ENCODE data around the gene FAM219A. TPM values are rescaled to one million over a fixed set of nuclear protein-coding genes. Genes with fewer than 3 reads are reported as not detected.
A peak's percentile ranks its signal among the peaks of the same experiment; 100 is the strongest.

The FAM219A gene
- total RNA-seq, 1 experiment from 2014 or later = 3.7 TPM

DNA sequence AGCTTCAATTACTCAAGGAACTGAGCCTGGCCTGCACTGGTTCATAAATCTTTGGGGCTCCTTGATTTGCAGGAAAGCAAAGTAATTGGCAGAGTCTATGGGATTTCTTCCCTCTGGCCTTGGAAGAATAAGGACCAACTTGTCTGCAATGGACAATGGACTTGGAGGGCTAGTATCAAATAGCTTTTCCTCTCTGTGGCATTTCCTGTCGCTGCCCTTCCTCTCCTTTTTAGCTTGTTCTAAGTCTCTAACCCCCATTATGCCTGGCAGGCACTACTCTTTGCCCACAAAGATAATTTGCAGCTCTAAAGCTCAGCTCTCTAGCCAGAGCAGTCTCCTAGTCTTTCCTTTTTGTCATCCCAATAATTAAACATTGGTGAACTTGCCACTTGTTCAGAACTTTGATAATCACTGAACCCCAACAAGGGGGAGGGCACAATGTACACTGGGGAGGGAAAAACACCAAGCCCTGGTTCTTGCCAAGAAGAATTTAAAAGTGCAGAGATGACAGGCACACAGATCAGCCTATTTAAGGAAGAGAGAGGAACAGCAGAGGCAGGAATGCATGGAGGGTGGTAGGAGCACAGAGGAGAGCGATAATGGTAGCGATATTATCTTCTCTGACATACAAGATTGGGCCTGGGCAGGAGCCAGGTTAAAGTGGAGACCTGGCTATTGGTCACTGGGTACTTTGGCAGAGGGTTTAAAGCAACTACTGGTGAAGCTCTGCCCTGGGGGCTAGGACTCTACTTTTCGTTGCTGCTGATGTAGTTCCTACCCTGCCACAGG lies 38.5 kb downstream of the FAM219A start:
- Histone ChIP-seq H3K4me1 (ENCODE audit: low read length) (no peaks in the 10 kb centered on the region), H4K20me1 (ENCODE audit: insufficient read depth, low read depth, low read length) (peaks cover 16% of the 10 kb centered on the region; the same call in 1 of the 2 replicates), H3K9ac (ENCODE audit: low read length) (no peak overlapping the region), H2AFZ (ENCODE audit: low read length) (no peak overlapping the region), H3K4me3 (ENCODE audit: low read length) (no peak overlapping the region), H3K27ac (ENCODE audit: low read length) (no peak overlapping the region), H3K9me2 (replicated peaks; ENCODE audit: insufficient read depth, low read length) (no peaks in the 10 kb centered on the region), H3K79me2 (ENCODE audit: low read length) (no peaks in the 10 kb centered on the region), H3K4me2 (ENCODE audit: low read depth, low read length, poor library complexity, severe bottlenecking) (no peak overlapping the region), H3K27me3 (ENCODE audit: low read length) (no peaks in the 10 kb centered on the region), H3K36me3 (ENCODE audit: insufficient read depth, low read length) (no peaks in the 10 kb centered on the region), H3K9me3 (ENCODE audit: low read length) (no peaks in the 10 kb centered on the region)
- no peak for DNase-seq

DNA sequence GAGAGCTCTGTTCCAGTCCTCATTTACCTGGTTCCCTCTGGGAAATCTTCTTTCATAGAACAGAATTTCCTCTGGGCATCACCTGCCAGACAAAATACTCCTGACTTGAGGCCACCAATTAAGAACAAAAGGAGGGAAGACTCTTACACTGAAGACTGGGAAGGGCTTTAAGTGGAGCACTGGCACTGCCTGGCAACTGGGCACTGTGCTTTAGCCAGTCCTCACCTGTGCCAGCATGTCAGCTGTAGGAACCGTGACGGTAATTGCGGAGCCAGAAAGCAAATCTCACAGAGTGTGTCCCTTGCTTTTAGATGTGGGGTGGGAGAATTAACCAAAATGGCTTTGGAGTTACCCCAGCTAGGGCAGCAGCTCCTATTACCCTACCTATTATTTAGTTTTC lies 40.6 kb downstream of the FAM219A start:
- Histone ChIP-seq H3K36me3 (ENCODE audit: insufficient read depth, low read length) (no peaks in the 10 kb centered on the region), H2AFZ (ENCODE audit: low read length) (no peak overlapping the region), H3K9ac (ENCODE audit: low read length) (no peak overlapping the region), H3K9me2 (replicated peaks; ENCODE audit: insufficient read depth, low read length) (no peaks in the 10 kb centered on the region), H4K20me1 (ENCODE audit: insufficient read depth, low read depth, low read length) (peaks cover 20% of the 10 kb centered on the region), H3K4me2 (ENCODE audit: low read depth, low read length, poor library complexity, severe bottlenecking) (no peak overlapping the region), H3K4me3 (ENCODE audit: low read length) (no peak overlapping the region), H3K27me3 (ENCODE audit: low read length) (no peaks in the 10 kb centered on the region), H3K79me2 (ENCODE audit: low read length) (no peaks in the 10 kb centered on the region), H3K9me3 (ENCODE audit: low read length) (no peaks in the 10 kb centered on the region), H3K27ac (ENCODE audit: low read length) (no peak overlapping the region), H3K4me1 (ENCODE audit: low read length) (no peaks in the 10 kb centered on the region)
- DNase-seq = no peak

DNA sequence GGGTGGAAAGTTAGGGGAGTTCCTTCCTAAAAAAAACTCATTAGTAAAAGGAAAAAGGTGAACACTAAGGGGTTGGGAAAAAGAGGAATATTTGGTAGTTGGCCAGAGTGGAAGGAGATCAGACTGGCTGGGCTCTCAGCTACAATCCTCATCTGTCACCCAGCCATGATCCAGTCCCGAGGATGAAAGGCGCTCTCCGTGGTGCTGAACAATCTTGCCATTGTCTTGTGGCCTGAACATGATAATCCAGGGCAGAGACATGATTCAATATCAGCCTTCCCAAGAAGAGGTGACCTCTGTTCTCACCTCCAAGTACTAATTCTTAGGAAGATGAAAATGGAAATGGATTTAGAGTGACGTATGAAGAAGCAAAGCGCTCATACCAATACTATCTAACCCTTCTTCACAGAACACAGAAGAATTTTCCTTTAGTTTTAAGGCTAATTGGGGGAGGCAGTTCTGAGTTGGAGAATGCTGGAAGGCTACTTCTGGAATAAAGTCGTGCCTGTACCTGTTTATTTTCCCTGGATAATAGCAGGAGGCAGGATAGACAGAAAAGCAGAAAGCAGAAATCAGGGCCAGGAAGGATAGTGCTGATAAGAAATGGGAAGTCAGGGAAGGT lies 45.0 kb downstream of the FAM219A start:
- no peak overlapping the region for H3K9ac ChIP-seq (ENCODE audit: low read length)
- DNase-seq = peak; percentile 80
- no peaks in the 10 kb centered on the region for H3K36me3 ChIP-seq (ENCODE audit: insufficient read depth, low read length)
- H3K27ac ChIP-seq (ENCODE audit: low read length) = no peak overlapping the region
- H3K79me2 ChIP-seq (ENCODE audit: low read length) = no peaks in the 10 kb centered on the region
- H3K9me3 ChIP-seq (ENCODE audit: low read length) = no peaks in the 10 kb centered on the region
- no peak overlapping the region for H3K4me3 ChIP-seq (ENCODE audit: low read length)
- H4K20me1 ChIP-seq (ENCODE audit: insufficient read depth, low read depth, low read length) = peaks cover 23% of the 10 kb centered on the region
- H3K9me2 ChIP-seq (replicated peaks; ENCODE audit: insufficient read depth, low read length) = no peaks in the 10 kb centered on the region
- no peaks in the 10 kb centered on the region for H3K27me3 ChIP-seq (ENCODE audit: low read length)
- H3K4me2 ChIP-seq (ENCODE audit: low read depth, low read length, poor library complexity, severe bottlenecking) = no peak overlapping the region
- H3K4me1 ChIP-seq (ENCODE audit: low read length) = no peaks in the 10 kb centered on the region
- H2AFZ ChIP-seq (ENCODE audit: low read length) = no peak overlapping the region

DNA sequence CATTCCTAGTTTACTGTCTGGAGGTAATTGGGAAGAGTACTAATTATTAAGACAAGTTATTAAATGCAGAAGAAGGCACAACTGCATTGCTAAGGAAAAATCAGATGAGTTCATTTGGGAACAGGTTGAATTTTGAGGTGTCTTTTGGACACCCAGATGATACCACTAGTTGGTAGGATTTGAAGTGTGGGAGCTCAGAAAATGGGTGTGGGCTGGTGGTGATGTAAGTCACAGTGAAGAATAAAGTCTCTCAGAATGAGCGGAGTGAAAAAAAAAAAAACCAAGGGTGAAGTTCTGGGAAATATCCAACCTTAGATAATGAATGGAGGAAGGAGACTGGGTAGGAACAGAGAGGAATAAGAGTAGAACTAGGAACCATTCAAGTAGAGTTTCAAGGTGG lies 46.0 kb downstream of the FAM219A start:
- Histone ChIP-seq H3K79me2 (ENCODE audit: low read length) (no peaks in the 10 kb centered on the region), H3K9me2 (replicated peaks; ENCODE audit: insufficient read depth, low read length) (no peaks in the 10 kb centered on the region), H4K20me1 (ENCODE audit: insufficient read depth, low read depth, low read length) (peaks cover 21% of the 10 kb centered on the region), H3K9me3 (ENCODE audit: low read length) (no peaks in the 10 kb centered on the region), H2AFZ (ENCODE audit: low read length) (no peak overlapping the region), H3K4me2 (ENCODE audit: low read depth, low read length, poor library complexity, severe bottlenecking) (no peak overlapping the region), H3K4me1 (ENCODE audit: low read length) (no peaks in the 10 kb centered on the region), H3K36me3 (ENCODE audit: insufficient read depth, low read length) (no peaks in the 10 kb centered on the region), H3K4me3 (ENCODE audit: low read length) (no peak overlapping the region), H3K9ac (ENCODE audit: low read length) (no peak overlapping the region), H3K27ac (ENCODE audit: low read length) (no peak overlapping the region), H3K27me3 (ENCODE audit: low read length) (no peaks in the 10 kb centered on the region)
- no peak for DNase-seq

DNA sequence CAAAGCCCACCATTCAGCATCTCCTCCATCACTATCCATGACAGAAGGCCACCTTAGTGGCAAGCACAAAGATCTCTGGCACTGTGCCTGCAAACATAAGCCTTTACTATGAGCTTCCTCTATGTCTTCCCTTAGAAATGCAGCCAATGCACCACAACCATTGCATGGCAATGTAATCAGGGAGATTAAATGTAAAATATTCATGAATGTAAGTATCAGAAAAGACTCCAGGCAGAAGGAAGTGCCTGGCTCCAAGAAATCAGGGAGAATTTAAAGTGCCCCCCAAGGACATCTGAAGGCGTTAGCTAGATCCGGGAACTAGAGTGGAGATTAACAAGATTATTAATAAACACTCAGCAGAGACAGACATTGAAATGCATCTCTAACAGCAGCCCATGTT lies 49.2 kb downstream of the FAM219A start:
- peaks cover 21% of the 10 kb centered on the region for H4K20me1 ChIP-seq (ENCODE audit: insufficient read depth, low read depth, low read length)
- H2AFZ ChIP-seq (ENCODE audit: low read length) = no peak overlapping the region
- DNase-seq = no peak
- H3K27me3 ChIP-seq (ENCODE audit: low read length) = no peaks in the 10 kb centered on the region
- no peak overlapping the region for H3K9ac ChIP-seq (ENCODE audit: low read length)
- H3K36me3 ChIP-seq (ENCODE audit: insufficient read depth, low read length) = no peaks in the 10 kb centered on the region
- H3K4me2 ChIP-seq (ENCODE audit: low read depth, low read length, poor library complexity, severe bottlenecking) = no peak overlapping the region
- H3K4me1 ChIP-seq (ENCODE audit: low read length) = no peaks in the 10 kb centered on the region
- no peaks in the 10 kb centered on the region for H3K79me2 ChIP-seq (ENCODE audit: low read length)
- no peaks in the 10 kb centered on the region for H3K9me3 ChIP-seq (ENCODE audit: low read length)
- no peak overlapping the region for H3K27ac ChIP-seq (ENCODE audit: low read length)
- no peak overlapping the region for H3K4me3 ChIP-seq (ENCODE audit: low read length)
- H3K9me2 ChIP-seq (replicated peaks; ENCODE audit: insufficient read depth, low read length) = no peaks in the 10 kb centered on the region

DNA sequence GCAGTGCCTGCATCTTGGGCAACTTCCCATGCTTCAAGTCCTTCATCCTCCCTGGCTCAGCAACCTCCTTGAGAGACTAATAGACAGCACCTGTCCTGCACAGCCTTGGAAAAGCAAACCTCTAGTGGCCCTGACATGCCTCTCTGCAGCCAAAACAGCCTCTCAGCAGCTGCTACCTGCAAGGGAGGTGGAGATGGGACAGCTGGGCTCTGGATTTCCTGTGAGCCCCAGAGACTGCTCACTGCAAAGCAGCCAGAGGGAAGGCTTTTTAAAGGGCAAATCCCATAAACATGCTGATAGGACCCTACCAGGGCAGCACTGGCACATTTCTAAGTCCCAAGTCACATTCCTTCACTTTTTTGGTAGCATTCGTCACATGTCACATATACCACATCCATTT lies 50.2 kb downstream of the FAM219A start:
- Histone ChIP-seq H3K4me3 (ENCODE audit: low read length) (no peak overlapping the region), H4K20me1 (ENCODE audit: insufficient read depth, low read depth, low read length) (peaks cover 13% of the 10 kb centered on the region), H3K27ac (ENCODE audit: low read length) (no peak overlapping the region), H3K9me3 (ENCODE audit: low read length) (no peaks in the 10 kb centered on the region), H3K79me2 (ENCODE audit: low read length) (no peaks in the 10 kb centered on the region), H2AFZ (ENCODE audit: low read length) (no peak overlapping the region), H3K4me1 (ENCODE audit: low read length) (no peaks in the 10 kb centered on the region), H3K9ac (ENCODE audit: low read length) (no peak overlapping the region), H3K36me3 (ENCODE audit: insufficient read depth, low read length) (no peaks in the 10 kb centered on the region), H3K27me3 (ENCODE audit: low read length) (no peaks in the 10 kb centered on the region), H3K9me2 (replicated peaks; ENCODE audit: insufficient read depth, low read length) (no peaks in the 10 kb centered on the region), H3K4me2 (ENCODE audit: low read depth, low read length, poor library complexity, severe bottlenecking) (no peak overlapping the region)
- no peak for DNase-seq

DNA sequence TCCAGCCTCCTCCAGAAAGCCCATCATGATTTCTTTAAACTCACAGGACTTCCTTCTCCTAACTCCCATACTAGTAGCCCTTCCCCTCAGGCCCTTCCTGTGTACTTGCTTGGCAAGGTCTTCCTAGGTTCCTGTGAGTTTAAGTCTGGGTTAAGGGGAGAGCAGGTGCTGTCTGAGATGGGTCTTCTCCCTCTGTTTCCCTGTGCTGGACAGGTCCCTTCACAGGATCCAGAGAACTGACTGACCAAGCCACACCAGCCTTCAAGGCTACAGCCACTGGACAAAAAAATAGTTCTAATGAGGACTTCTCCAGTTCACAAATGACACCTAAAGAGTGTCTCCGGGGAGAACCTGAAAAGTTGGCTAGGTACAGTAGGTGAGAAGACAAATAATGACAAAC lies 52.2 kb downstream of the FAM219A start:
- DNase-seq = no peak
- no peak overlapping the region for H3K4me3 ChIP-seq (ENCODE audit: low read length)

DNA sequence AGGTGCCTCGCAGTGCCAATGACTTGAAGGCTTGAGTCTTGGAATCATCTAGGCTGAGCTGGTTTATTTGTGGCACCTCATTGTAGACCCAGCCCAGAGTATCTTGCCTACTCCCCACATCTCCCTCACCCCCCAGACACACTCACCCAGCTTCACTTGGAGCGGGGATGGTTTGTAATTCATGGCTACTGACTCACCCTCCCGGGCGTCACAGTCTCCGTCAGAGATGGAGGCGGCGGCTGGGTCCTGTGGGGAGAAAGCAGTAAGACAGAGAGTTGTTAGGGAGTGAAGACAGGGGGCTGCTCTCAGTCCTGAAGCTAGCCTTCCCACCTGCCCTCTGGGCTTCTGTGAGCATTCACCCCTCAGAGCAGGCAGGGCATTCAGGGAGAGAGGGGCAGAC lies 52.7 kb downstream of the FAM219A start:
- Histone ChIP-seq H3K9me2 (replicated peaks; ENCODE audit: insufficient read depth, low read length) (no peaks in the 10 kb centered on the region), H3K9me3 (ENCODE audit: low read length) (no peaks in the 10 kb centered on the region), H3K4me2 (ENCODE audit: low read depth, low read length, poor library complexity, severe bottlenecking) (no peak overlapping the region), H3K27ac (ENCODE audit: low read length) (no peak overlapping the region), H3K4me1 (ENCODE audit: low read length) (no peaks in the 10 kb centered on the region), H3K27me3 (ENCODE audit: low read length) (no peaks in the 10 kb centered on the region), H3K36me3 (ENCODE audit: insufficient read depth, low read length) (no peaks in the 10 kb centered on the region), H3K4me3 (ENCODE audit: low read length) (no peak overlapping the region), H4K20me1 (ENCODE audit: insufficient read depth, low read depth, low read length) (peaks cover 7% of the 10 kb centered on the region; the same call in 1 of the 2 replicates), H2AFZ (ENCODE audit: low read length) (no peak overlapping the region), H3K79me2 (ENCODE audit: low read length) (no peaks in the 10 kb centered on the region), H3K9ac (ENCODE audit: low read length) (no peak overlapping the region)
- no peak for DNase-seq

More for the DNA sequence above, 52.2 kb downstream of the FAM219A start:
- Histone ChIP-seq H2AFZ (ENCODE audit: low read length) (no peak overlapping the region), H3K9me2 (replicated peaks; ENCODE audit: insufficient read depth, low read length) (no peaks in the 10 kb centered on the region), H3K9me3 (ENCODE audit: low read length) (no peaks in the 10 kb centered on the region), H3K4me2 (ENCODE audit: low read depth, low read length, poor library complexity, severe bottlenecking) (no peak overlapping the region), H4K20me1 (ENCODE audit: insufficient read depth, low read depth, low read length) (peaks cover 7% of the 10 kb centered on the region; the same call in 1 of the 2 replicates), H3K36me3 (ENCODE audit: insufficient read depth, low read length) (no peaks in the 10 kb centered on the region), H3K27ac (ENCODE audit: low read length) (no peak overlapping the region), H3K27me3 (ENCODE audit: low read length) (no peaks in the 10 kb centered on the region), H3K79me2 (ENCODE audit: low read length) (no peaks in the 10 kb centered on the region), H3K9ac (ENCODE audit: low read length) (no peak overlapping the region), H3K4me1 (ENCODE audit: low read length) (no peaks in the 10 kb centered on the region)

Measured in Karpas-422 (cell line).